CD4-positive, alpha-beta T cell treated with Interleukin-12 subunit alpha and Interleukin-12 subunit beta, for 1 hour (primary cell): Measurements from ENCODE around the gene HSP90AA1.
"Not testable (repeated sequence)": the region's sequence is repeated elsewhere in the genome, so short reads cannot be mapped to it uniquely, and the experiment has no call there.

Experiments
- DNase-seq: peaks from one replicate; pipeline ENCODE4 v3.0.0-alpha.2; 2020

HSP90AA1 gene

DNA sequence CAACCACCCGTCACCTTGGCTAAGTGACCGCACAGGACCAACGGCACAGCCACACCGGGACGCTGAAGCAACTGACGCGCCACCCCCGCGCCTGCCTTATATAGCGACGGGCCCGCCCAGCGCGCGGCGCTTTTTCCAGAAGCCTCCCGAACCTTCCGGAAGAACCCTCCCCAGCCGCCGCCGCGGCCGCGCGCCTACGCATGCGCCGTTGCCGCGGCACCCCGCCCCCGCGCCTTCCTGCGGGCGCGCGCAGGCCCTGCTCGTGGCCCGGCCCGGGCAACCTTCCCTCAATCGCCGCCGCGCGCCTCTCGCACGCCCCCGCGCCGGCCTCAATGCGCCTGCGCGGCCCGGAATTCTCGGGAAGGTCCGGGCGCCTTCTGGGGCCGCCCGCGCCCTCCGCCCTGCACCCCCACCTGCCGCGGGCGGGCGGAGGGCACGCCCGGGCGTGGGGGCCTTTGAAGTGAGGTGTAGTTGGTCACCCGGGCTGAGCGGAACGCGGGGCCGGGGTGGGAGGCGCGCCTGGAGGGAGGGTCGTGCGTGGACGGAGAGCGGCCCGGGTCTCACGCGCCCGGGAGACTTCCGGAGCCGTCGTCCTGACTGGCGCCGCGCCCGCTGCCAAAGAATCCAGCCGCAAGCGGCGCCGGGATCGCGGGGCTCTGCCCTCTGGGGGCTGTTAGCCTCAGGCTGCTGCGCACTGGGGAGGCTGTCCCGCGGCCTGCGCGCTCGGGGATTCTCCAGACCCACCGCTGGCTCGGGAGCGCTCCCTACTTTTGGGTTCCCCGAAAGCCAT is at the start of gene HSP90AA1:
Gene HSP90AA1, minus strand, starts transcription at position 73 of the 790 bp plus-strand sequence. CDS start 666 bp downstream, outside the sequence.
- peak; percentile 96 for DNase-seq

DNA sequence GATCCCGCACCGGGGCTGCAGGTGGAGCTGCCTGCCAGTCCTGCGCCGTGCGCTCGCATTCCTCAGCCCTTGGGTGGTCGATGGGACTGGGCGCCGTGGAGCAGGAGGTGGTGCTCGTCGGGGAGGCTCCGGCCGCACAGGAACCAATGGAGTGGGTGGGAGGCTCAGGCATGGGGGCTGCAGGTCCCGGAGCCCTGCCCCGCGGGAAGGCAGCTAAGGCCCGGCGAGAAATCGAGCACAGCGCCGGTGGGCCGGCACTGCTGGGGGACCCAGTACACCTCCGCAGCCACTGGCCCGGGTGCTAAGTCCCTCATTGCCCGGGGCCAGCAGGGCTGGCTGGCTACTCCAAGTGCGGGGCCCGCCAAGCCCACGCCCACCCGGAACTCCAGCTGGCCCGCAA is 48.6 kb upstream of the HSP90AA1 start:
- not testable (repeated sequence) for DNase-seq

DNA sequence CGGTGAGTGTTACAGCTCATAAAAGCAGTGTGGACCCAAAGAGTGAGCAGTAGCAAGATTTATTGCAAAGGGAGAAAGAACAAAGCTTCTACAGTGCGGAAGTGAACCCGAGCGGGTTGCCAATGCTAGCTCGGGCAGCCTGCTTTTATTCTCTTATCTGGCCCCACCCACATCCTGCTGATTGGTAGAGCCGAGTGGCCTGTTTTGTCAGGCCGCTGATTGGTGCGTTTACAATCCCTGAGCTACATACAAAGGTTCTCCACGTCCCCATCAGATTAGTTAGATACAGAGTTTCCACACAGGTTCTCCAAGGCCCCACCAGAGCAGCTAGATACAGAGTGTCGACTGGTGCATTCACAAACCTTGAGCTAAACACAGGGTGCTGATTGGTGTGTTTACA is 47.9 kb upstream of the HSP90AA1 start:
- not testable (repeated sequence) for DNase-seq

DNA sequence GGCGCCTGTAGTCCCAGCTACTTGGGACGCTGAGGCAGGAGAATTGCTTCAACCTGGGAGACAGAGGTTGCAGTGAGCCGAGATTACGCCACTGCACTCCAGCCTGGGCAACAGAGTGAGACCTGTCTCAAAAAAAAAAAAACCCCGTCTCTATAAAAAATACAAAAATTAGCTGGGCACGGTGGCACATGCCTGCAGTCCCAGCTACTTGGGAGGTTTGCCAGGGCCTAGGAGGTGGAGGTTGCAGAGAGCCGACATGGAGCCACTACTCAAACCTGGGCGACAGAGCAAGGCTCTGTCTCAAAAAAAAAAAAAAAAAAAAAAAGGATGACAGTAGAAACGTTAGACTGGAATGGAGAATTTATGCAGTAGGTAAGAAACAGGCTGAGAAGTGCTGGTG is 47.2 kb upstream of the HSP90AA1 start:
- DNase-seq: not testable (repeated sequence)

DNA sequence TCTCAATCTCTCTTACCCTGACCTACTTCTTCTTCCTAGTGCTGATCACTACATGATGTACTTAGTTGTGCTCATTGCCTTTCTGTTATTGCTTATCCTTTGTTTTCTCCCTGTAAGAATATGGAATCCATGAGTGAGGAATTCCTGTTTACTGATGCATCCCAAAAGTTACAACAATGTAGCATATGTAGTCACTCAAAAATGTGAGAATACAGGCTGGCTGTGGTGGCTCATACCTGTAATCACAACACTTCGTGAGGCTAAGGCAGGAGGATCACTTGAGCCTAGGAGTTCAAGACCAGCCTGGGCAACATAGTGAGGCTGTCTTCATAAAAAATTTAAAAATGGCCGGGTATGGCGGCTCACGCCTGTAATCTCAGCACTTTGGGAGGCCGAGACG is 44.9 kb upstream of the HSP90AA1 start:
- no peak for DNase-seq

DNA sequence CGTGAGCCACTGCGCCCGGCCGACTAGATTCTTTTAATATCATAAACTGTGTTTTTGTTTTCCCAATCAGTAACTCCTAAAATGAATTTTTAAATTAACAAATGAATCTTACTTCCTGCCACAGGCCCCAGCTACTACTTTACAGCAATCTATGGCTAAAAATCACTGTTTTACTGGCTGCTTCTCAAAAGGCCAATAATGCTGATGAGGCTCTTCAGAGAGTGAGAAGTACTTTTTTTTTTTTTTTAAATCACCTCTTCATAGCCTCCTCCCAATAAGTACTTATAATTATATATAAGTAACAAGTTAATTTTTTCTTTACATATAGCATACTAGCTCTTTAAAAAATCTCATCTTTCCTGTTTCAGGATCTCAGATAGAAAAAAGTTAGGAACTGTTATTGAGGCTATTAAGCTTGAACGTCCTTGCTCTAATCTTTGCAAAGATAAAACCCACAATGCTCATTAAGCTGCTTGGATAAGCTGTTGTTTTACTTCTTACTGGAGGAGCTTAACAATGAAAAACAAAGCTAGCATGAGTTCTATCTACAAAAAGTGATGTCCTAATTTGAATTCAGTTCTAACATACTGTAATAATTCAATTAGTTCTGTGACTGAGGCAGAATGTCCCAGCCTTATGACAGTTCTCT is 40.1 kb upstream of the HSP90AA1 start:
- DNase-seq: no peak

DNA sequence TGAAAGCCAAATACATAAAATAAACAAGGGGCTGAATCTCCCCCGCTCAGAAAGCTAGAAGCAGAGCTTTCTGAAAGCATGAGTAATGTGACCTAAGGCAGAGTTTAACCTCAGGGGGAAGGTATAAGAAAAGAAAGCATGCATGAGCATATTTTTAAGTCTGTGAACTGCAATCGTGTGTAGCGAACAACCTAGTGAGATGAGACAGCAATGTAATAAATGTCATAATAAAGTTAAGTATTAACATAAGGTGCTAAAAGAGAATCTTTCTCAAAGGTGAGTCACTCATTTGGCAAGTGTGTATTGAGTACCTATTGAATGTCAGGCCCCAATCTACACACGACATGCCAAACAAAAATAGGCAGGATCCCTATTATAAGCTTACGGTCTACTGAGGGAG is 38.7 kb upstream of the HSP90AA1 start:
- no peak for DNase-seq

DNA sequence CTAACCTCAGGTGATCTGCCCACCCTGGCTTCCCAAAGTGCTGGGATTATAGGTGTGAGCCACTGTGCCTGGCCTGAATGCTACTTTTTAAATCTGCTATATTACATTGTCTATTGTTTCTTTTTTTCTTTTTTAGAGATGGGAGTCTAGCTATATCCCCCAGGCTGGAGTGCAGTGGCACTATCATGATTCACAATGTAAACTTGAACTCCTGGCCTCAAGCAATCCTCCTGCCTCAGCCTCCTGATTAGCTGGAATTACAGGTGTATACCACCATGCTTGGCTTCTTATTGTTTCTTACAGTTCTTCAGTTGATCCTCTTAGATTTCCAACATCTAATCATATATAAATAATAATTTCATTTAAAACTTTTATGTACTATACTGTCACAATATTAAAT is 37.6 kb upstream of the HSP90AA1 start:
- no peak for DNase-seq

DNA sequence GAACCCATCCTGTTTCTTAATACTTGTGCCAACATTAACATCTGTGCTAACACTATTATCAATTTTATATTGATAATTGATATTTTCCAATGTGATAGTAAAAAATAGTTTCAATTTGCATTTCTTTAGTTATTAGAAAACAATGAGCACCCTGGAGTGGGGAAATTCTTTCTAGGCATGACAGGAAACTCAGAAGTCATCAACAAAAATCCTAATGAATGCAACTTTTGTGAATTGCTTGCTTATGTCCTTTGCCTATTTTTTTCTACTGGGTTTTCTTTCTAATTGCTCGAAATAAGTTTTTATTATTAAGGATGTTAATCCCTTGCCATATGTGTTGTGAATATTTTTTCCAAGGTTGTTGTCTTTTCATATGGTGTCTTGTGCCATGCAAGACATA is 34.7 kb upstream of the HSP90AA1 start:
- no peak for DNase-seq

DNA sequence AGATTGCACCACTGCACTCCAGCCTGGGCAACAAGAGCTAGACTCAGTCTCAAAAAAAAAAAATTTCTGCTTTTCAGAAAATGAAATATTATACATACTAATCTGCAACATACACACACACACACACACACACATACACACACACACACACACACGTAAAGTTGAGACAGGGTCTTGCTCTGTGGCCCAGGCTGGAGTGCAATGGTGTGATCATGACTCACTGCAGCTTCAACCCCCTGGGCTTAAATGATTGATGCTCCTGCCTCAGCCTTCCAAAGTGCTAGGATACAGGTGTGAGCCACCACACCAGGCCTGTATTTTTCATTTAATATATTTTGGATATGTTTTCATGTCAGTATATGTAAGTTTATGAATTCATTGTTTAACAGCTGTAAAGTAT is 34.0 kb upstream of the HSP90AA1 start:
- DNase-seq: no peak

DNA sequence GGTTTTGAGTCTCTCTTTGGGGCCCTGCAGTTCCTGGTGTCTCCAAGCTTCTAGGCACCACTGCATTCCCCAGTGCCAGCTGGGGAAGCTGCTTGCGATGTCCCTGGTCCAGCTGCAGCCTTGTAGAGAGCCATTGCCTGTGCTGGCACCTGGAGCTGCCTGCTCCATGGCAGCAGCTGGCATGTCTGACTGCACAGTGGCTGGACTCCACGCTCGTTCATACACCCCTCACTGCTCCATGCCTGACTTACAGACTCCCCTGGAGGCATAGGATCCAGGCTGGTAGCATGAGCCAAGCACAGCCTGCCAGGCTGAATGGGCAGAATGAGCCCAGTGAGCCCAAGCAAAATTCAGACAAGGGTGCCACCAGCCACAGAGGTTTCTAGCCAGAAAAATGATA is 31.0 kb upstream of the HSP90AA1 start:
- no peak for DNase-seq

DNA sequence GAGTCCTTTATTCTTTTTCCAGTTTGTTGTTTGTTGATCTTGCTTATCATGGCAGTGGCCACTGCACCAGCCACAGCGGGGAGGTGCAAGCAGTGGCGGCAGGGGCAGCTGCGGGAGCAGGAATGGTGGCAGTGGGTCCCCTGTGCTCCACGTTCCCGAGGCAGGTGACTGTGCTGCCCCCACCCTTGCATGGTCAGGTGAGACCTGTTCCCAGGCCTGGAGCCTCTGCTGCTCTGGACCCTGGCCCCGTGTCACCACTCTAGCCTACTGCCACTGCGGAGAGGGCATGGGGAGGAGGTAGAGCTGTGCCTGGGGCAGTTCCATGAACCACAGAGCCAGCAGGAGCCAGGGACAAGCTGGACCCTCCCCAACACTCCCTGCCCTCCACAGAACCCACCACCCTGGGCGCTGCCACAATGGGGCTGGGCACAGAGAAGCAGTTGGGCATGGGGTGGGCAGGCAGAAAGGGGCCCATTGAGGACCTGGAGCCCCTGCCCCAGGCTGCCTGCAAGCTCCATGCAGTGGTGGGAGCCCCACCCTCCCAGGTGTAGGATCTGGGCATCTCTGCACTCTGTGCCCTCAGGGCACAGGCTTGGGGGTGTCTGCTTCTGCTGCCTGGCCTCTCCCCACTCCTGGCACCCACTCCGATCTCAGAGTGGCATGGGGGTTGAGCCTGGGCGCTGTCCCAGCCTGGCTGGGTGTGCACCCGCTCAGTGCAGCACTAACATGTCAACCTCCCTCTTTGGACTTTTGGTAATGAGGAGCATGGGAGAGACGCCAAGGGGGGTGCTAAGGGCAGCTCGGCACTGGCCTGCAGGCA is 29.7 kb upstream of the HSP90AA1 start:
- DNase-seq: no peak

DNA sequence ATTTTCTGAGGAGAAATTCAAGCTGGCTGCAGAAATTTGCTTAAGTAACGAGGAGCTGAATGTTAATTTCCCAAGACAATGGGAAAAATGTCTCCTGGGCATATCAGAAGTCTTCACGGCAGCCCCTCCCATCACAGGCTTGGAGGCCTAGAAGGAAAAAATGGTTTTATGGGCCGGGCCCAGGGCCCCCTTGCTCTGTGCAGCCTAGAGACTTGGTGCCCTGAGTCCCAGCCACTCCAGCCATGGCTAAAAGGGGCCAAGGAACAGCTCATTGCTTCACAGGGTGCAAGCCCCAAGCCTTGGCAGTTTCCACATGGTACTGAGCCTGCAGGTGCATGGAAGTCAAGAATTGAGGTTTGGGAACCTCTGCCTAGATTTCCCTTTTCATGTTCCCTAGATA is 24.3 kb upstream of the HSP90AA1 start:
- DNase-seq: no peak

DNA sequence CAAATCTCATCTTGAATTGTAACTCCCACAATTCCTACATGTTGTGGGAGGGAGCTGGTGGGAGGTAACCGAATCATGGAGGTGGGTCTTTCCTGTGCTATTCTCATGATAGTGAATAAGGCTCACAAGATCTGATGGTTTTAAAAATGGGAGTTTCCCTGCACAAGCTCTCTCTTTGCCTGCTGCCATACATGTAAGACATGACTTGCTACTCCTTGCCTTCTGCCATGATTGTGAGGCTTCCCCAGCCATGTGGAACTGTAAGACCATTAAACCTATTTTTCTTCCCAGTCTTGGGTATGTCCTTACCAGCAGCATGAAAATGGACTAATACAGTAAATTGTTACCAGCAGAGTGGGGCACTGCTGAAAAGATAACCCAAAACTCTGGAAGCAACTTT is 22.5 kb upstream of the HSP90AA1 start:
- not testable (repeated sequence) for DNase-seq

DNA sequence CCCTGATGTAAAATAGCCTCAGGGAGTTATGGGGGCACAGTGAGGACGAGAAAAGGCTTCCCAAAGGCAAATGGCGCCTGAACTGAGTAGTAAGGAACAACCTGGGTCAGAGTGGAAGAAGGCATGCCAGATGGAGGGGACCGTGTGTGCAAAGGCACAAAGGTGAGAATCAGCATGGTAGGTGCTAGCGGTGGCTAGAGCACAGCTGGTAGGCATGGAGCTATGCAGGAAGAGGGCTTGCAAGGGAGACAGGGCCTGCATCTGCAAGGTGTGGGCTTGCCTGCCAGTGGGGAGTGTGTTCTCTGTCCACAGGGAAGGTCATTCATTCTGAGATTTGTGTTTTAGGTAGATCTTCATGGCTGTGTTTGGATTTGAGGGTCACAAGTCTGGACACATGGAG is 18.5 kb upstream of the HSP90AA1 start:
- no peak for DNase-seq

DNA sequence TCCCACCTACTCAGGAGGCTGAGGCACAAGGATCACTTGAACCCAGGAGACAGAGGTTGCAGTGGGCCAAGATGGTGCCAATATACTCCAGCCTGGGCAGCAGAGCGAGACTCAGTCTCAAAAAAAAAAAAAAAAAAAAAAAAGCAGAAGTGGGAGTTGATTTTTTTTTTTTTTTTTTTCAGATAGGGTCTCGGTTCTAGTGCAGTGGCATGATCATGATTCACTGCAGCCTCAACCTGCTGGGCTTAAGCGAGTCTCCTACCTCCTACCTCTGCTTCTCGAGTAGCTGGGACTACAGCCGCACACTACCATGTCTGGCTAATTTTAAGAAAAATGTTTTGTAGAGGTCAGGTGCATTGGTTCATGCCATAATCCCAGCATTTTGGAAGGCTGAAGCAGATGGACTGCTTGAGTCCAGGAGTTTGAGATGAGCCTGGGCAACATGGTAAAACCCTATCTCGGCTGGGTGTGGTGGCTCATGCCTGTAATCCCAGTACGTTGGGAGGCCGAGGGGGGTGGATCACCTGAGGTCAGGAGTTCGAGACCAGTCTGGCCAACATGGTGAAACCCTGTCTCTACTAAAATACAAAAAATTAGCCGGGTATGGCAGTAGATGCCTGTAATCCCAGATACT is 16.3 kb upstream of the HSP90AA1 start:
- no peak for DNase-seq

DNA sequence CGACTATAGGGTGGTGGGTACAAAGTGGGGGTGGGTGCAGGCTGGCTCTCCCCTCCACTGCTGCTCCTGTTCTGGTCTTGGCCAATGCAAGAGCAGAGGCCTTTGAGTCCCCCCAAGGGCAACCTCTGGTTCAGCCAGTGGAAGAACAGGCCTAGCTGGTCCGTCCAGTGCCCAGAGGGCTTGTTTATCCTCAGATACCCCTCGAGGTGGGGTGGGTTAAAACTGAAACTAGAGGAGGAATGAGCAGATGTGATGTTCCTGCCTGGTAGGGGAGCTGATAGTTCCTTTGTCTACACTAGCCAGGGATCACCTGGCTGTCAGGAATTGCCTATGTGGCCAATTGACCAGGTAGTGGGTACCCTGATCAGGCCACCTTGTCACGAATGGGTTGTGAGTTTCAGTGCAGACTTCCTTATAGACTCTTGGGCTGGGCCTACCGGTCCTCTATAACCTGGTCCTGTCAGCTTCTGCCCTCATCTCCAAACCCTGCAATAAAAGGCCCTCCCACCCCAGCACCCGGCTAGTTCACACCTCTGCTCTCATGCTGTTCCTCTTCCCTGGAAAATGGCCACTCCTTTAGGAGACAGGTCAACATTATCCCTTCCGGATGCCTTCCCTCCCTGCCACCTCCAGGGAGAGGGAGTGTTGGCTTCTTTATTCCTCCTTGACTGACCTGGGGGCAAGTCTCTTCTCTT is 10.7 kb upstream of the HSP90AA1 start:
- no peak for DNase-seq

DNA sequence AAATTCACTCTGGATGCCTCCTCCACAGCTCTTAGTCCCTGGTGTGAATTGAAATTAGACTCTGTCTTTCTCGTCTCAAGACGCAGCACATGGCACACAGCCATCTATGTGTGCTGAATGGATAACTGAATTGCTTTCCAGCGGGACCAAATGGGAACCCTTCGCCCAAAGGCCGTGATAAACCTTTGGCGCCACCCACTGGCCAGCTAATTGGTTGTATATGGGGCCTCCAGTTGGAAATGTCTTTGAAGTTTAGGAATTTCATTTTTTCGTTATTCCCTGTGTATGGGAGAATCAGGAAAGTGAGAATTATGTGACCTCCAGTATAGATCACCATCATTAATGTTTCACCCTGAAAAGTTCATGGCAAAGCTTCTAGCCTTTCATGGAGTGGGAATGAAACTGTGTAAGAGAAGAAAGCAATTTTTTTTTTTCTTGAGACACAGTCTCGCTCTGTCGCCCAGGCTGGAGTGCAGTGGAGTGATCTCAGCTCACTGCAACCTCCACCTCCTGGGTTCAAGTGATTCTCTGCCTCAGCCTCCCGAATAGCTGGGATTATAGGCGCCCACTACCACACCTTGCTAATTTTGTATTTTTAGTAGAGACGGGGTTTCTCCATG is 9.8 kb upstream of the HSP90AA1 start:
- DNase-seq: peak; percentile 73

DNA sequence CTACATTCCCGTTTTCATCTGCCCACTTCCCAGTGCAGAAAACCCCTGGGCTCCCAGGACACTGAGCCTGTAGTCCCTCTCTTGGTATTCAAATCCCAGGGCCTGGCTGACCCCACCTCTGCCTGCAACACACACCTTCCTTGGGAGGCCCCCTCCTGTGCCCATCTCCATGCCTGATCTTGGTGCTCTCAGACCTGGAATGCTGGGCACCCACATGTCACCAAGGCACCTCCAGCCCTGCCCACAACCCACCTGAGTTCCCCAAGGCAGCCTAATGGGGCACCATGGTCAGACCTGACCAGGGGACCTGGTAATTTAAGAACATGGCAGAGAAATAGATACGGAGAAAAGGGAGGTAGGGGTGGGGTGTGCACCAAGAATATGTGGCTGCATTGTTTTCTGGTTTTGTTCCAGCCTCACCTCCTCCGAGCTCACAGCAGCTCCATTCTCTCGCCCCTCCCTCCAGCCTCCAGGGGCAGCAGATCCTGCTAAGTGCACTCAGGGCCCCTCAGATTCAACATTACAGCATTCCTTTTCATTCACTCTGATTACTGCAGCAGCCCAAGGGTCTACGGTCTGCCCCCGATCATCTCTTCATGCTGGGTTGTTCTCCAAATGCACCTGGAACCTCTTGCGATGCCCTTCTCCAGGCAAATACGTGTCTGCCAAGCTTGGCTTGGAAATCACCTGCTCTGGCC is 9.2 kb upstream of the HSP90AA1 start:
- DNase-seq: no peak

DNA sequence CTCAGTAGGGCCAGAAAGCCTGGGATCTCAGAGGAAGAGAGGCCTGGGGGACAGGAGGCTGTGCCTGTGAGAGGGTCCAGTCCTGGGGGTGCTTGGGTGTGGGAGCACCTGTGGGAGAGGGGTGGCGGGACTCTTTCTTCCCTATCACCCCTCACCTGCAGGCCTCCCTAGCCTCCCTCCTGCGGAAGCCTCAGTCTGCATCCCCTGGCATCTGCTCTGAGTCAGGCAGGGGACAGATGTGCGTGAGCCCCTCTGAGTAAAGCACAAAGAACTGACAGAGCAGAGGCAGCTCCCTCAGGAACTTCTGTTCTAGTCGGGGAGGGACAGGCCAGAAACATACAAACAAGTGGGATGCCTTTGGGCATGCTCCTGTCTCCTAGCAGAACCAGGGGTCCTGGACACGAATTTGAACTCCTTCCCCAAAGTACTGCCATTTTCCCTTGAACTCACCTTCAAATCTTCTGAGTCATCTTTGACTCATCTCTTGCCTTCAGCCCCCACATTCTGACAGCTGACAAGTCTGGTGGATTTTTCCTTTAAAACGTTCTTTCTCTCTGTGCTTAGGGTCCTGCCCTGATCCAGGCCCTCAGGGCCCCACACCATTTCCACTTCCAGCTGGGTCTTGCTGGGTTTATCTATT is 8.5 kb upstream of the HSP90AA1 start:
- no peak for DNase-seq

DNA sequence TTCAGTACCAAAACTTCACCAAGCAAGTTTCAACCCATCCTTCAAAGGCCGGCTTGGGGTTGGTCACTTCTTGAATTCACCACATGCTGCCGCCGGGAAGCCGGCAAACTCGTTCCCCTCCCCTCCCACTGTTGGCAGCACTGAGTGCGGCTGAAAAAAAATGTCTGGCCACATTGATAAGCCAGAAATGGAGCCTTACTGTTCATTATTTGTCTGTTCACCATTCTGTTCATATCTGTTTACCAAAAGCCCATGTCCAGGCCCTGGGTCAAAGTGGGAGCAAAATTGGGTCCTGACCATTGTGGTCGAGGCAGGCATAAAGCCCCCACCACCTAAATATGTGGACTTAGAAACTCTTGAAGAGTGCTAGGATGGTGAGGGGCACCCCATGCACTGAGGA is 7.3 kb upstream of the HSP90AA1 start:
- no peak for DNase-seq
